SK-N-MC (cell line): Measurements from ENCODE around the gene DYNC2H1.

Experiments
- EZH2 ChIP-seq: fragments of 200-600 bp; sonication (generic); IDR thresholded peaks from one replicate; pipeline ENCODE4 v1.6.1; 2017; ENCODE audit warnings: antibody characterized with exemption
- FOXP2 ChIP-seq: optimal IDR thresholded peaks from 2 replicates; pipeline ENCODE3; 2011; ENCODE audit warnings: mild to moderate bottlenecking, moderate library complexity; ENCODE audit not compliant: insufficient read depth; ENCODE audit errors: extremely low read length, control extremely low read depth
- POLR2AphosphoS5 ChIP-seq: IDR thresholded peaks from 2 replicates; pipeline ENCODE4 v1.6.1; 2012; ENCODE audit warnings: mild to moderate bottlenecking, low read depth, low read length, borderline replicate concordance

GRCh38 chr11:103279821-103280220, 170.6 kb downstream of the DYNC2H1 start:
- no peak for TF ChIP-seq EZH2
- no peak for TF ChIP-seq POLR2AphosphoS5
- no peak for TF ChIP-seq FOXP2
